IPS-18c (cell line): ENCODE results near the gene ZCCHC7.

Experiments
- H3K4me3 ChIP-seq: 2 replicates; pipeline ENCODE4 v1.7.0; 2013; ENCODE audit warnings: low read depth, mild to moderate bottlenecking, low read length, moderate library complexity; ENCODE audit not compliant: insufficient read depth
- H3K9me3 ChIP-seq: one replicate; pipeline ENCODE4 v1.6.1; 2013; ENCODE audit warnings: mild to moderate bottlenecking, low read length, moderate library complexity; ENCODE audit not compliant: control insufficient read depth, insufficient read depth

The ZCCHC7 gene

GRCh38 chr9:37353791-37354190, 233.4 kb downstream of the ZCCHC7 start:
- Histone ChIP-seq H3K4me3 (no peak overlapping the region), H3K9me3 (no peaks in the 10 kb centered on the region)

DNA sequence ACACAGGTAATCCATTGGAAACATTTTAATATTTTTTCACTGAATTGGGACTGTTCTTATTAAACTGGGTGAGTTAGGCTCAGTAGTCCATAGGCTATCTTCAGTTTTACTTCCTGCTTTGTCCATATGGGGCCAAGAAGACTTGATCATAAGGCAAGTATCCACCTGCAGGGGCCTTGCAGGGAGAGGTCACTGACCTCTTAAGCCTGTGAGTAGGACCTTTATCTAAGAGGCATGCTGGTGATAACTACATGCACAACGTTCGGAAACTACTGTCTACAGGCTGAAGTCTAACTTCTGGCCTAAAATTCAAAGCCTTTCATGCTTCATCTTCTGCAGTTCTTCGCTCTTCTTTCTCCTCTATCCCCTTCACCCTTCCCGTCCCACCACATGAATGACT, 242.1 kb downstream of the ZCCHC7 start:
- H3K9me3 ChIP-seq: no peaks in the 10 kb centered on the region

GRCh38 chr9:37363124-37363523, 242.8 kb downstream of the ZCCHC7 start:
- Histone ChIP-seq H3K4me3 (no peak overlapping the region), H3K9me3 (no peaks in the 10 kb centered on the region)

More for the DNA sequence above, 242.1 kb downstream of the ZCCHC7 start:
- H3K4me3 ChIP-seq: no peak overlapping the region

DNA sequence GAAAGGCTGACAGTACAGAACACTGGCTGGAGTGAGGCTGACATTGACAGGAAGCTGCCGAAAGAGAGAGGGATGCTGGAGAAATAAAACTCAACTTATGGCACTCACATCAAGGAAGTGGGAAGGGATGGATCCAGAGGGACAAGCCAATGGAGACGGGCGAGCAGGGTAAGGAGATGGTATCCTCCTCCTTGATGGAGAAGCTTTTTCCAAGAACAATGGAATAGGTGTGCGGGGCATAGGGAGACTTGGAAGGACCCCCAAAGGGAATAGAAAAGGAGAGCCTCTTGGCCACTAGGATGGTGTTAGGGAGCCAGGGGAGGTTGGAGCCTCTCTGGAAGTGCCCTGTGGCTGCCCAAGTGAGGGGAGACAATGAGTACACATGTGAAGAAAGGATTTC, 243.8 kb downstream of the ZCCHC7 start:
- no peaks in the 10 kb centered on the region for H3K9me3 ChIP-seq

GRCh38 chr9:37364751-37365360, 244.5 kb downstream of the ZCCHC7 start:
- H3K9me3 ChIP-seq: no peaks in the 10 kb centered on the region
- H3K4me3 ChIP-seq: no peak overlapping the region

More for the DNA sequence above, 243.8 kb downstream of the ZCCHC7 start:
- H3K4me3 ChIP-seq: no peak overlapping the region

DNA sequence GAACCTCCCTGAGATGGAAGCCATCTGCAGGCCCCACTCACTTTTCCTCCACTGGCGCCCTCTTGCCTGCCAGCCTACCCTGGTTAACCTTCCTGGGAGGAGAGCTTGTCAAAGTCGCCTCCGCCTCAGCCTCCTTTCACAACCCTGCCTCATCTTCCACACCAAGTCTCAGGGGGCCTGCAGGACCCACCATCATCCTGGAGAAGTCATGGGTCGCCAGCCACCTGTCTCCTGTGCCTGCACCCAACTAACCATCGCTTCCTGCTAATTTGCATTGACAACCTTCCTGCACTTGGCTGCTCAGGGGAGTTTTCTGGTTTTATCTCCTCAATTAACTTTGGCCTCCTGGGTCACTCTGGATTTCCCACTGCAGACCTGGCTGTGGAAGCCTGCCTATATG, 249.3 kb downstream of the ZCCHC7 start:
- Histone ChIP-seq H3K4me3 (no peak overlapping the region), H3K9me3 (no peaks in the 10 kb centered on the region)

DNA sequence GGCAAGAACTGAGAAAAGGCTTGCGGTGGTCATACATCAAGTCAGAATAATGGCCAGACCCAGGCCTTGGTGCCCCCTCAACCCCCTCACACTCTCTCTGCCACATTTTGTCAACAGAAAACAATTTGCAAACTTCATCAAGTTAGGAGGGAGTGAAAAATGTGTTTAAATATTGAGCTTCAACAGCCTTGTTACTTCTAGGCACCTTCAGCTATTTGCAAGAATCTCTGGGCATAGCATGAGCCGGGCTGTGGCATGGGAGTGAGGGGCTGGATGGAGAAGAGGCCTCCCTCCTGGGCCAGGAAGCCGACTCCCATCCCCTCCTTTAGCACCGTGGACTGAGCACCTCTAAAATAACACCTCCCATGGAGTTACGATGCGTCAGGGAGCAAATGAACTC, 249.9 kb downstream of the ZCCHC7 start:
- H3K4me3 ChIP-seq: no peak overlapping the region

DNA sequence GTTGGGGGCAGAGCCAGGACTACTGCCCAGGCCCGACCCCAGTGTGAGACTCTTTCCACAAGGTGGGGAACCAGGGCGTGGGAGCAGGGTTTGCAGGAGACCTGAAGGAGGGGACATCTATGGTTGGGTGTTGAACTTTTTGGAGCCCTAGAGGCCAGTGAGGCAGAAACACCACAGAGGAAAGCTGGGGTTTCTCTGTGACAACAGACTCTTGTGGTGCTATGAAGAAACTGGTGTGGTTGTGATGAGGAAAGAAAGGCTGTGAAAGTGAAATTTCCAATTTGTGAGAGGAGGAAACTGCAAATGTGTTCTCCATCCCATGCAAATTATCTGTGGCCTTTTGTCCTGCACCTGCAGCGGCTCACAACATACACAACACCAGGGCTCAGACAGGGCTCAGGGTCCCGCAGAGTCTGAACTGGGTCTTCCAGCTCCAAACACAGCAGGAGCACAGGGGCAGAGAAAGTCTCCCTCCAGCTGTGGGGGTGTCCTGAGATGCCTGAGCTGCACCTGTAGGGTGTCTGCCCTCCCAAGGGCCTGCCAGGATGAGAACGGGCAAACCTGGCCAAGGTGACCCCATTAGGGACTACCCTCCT, 250.7 kb downstream of the ZCCHC7 start:
- Histone ChIP-seq H3K9me3 (no peaks in the 10 kb centered on the region), H3K4me3 (no peak overlapping the region)

More for the DNA sequence above, 249.9 kb downstream of the ZCCHC7 start:
- H3K9me3 ChIP-seq: no peaks in the 10 kb centered on the region

DNA sequence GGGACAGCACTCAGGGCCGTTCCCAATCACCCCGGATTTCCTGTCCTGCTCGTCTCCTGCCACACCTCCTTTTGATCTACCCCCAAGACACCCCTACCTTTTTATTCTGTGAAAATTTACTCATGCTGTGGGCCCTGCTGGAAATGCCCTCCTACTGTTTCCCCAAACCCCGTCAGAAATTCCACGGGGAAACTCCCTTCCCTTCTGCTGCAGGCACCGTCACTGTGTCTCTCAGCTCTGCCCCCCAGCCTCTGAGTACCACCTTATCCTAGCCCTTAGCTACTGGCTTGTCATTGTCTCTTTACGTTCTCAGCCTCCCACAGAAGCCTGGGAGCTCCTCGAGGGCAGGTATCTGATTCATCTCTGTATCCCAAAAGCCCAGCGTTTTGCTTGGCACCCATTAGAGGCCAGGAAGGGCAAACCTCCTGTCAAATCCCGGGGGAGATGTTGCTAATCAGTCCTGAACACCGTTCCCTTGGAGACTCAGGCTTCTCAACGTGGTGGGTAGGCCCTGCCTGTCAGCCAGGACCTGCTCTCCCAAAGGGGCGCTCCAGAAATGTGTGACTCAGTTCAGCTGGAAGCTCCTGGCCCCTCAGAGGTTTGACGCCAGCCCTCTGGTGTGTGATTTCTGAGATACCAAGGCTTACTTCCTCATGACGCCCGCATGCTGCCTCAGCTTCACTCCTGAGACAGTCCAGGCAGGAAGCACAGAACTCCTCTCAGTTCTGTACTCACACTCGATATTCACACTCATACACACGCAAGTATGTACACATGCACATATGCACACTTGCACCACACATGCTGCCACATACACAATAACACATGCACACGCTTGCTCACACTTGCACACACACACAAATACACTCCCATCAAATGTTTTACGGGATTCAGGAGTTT, 251.4 kb downstream of the ZCCHC7 start:
- Histone ChIP-seq H3K4me3 (no peak overlapping the region), H3K9me3 (no peaks in the 10 kb centered on the region)

DNA sequence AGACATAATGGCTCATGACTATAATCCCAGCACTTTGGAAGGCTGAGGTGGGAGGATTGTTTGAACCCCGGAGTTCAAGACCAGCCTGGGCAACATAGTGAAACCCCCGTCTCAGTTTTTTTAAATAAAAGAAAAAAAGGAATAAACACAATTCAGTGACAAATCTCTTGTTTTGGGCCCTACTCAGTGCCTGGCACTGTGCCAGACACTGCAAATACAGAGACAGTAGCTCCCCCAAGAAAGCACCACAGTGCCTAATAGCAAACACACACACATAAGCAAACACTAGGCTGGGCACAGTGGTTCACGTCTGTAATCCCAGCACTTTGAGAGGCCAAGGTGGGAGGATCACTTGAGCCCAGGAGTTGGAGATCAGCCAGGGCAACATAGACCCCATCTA, 252.5 kb downstream of the ZCCHC7 start:
- no peaks in the 10 kb centered on the region for H3K9me3 ChIP-seq

GRCh38 chr9:37373621-37374020, 253.2 kb downstream of the ZCCHC7 start:
- no peak overlapping the region for H3K4me3 ChIP-seq
- no peaks in the 10 kb centered on the region for H3K9me3 ChIP-seq

More for the DNA sequence above, 252.5 kb downstream of the ZCCHC7 start:
- no peak overlapping the region for H3K4me3 ChIP-seq

DNA sequence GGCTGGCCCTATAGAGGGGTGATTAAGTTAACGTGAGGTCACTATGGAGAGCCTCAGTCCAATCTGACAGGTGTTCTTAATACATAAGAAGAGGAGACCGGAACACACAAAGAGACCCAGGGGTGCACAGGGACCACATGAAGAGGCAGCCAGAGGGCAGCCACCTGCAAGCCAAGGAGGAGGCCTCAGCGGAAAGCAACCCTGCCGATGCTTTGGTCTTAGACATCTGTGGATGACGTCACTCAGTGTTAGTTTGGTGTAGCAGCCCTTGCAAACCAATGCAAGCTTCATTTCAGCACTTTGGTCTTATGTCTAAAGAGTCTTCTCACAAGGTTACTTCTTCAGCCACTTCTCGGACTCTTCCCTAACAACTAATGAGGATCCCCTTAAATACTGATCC, 254.5 kb downstream of the ZCCHC7 start:
- no peaks in the 10 kb centered on the region for H3K9me3 ChIP-seq
- no peak overlapping the region for H3K4me3 ChIP-seq

- Histone ChIP-seq H3K9me3 (no peaks in the 10 kb centered on the region), H3K4me3 (no peak overlapping the region)
Measured at GRCh38 chr9:37377688-37378612, 257.6 kb downstream of the ZCCHC7 start.

DNA sequence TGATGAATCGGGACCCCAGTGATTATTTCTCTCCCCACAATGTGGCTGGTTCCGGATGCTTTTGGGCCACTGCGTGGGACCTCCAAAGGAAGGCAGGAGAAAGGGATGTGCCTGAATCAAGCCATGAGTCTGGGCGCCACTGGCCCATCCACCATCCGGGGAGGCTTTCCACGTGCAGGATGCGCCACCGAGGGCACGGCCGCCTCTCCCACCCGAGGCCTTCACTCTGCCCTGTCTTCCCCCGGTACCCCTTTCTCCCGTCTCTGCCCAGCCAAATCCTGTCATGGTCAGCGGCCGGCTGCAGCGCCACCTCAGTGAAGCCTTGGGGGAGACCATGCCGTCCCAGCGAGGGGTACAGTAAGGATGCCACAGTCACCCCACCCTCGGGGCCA, 258.2 kb downstream of the ZCCHC7 start:
- H3K9me3 ChIP-seq: no peaks in the 10 kb centered on the region
- H3K4me3 ChIP-seq: no peak overlapping the region

DNA sequence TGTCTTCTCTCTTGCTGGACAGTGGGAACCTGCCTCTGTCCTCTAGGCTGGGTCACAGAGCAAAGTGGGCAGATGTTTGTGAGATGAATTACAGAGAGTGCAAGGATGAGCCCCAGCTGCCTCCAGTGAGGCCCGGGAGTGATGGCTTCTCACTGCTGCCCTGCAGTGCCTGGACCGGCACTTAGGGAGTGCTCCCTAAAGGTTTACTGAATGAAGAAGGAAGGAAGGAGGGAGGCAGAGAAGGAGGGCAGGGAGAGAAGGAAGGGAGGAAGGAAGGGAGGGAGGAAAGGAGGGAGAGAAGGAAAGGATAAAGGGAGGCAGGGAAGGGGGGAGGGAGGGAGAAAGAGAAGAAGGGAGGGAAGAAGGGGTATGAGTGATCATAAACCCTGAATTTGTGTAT, 259.5 kb downstream of the ZCCHC7 start:
- H3K9me3 ChIP-seq: no peaks in the 10 kb centered on the region
- no peak overlapping the region for H3K4me3 ChIP-seq

DNA sequence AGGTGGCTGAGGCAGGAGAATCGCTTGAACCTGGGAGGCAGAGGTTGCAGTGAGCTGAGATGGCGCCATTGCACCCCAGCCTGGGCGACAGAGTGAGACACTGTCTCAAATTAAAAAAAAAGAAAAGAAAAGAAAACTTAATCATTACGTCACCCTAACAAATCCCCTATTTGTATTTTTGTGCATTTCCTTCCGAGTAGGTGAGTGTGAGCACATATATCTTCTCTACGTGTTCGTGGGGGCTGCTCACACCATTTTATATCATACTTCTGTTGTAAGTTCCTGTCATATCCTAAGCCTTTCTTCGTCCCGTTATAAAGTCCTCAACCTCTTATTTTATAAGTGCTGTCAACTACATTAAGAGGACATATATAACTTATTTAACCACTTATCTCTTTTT, 260.2 kb downstream of the ZCCHC7 start:
- Histone ChIP-seq H3K9me3 (no peaks in the 10 kb centered on the region), H3K4me3 (no peak overlapping the region)

- H3K4me3 ChIP-seq: no peak overlapping the region
Measured at GRCh38 chr9:37381094-37381741, 260.8 kb downstream of the ZCCHC7 start.

More at GRCh38 chr9:37381094-37381741, 260.8 kb downstream of the ZCCHC7 start:
- no peaks in the 10 kb centered on the region for H3K9me3 ChIP-seq
